Neural cell (in vitro differentiated cells): Measurements from ENCODE around the gene OSR1. TPM values are rescaled to one million over a fixed set of nuclear protein-coding genes. Genes with fewer than 3 reads are reported as not detected.

Experiments
- H2AFZ ChIP-seq: fragments of 200-600, 300-800 bp; sonication (generic), shearing (Covaris generic); 2 replicates; pipeline ENCODE4 v1.6.0; 2014; ENCODE audit warnings: low read depth, mild to moderate bottlenecking, antibody characterized with exemption, low read length, moderate library complexity
- H3F3A ChIP-seq: fragments of 200-600 bp; shearing (Covaris generic); 2 replicates; pipeline ENCODE4 v1.6.1; 2016; ENCODE audit warnings: mild to moderate bottlenecking, moderate library complexity, mixed read lengths, antibody characterized with exemption, low read length; ENCODE audit not compliant: insufficient read depth, poor library complexity, severe bottlenecking
- H3K27ac ChIP-seq: fragments of 200-600, 300-800 bp; sonication (generic), shearing (Covaris generic); 2 replicates; pipeline ENCODE4 v1.5.1; 2014; ENCODE audit warnings: mild to moderate bottlenecking, low read length, moderate library complexity
- H3K27me3 ChIP-seq: fragments of 300-800, 200-600 bp; sonication (generic), shearing (Covaris generic); 2 replicates; pipeline ENCODE4 v1.6.0; 2014; ENCODE audit warnings: mild to moderate bottlenecking, low read depth, low read length, moderate library complexity; ENCODE audit not compliant: insufficient read depth
- H3K36me3 ChIP-seq: fragments of 300-800, 200-600 bp; sonication (generic), shearing (Covaris generic); 2 replicates; pipeline ENCODE4 v1.5.1; 2014; ENCODE audit warnings: mild to moderate bottlenecking, antibody characterized with exemption, low read length, moderate library complexity; ENCODE audit not compliant: insufficient read depth
- H3K4me2 ChIP-seq: fragments of 300-800, 200-600 bp; sonication (generic), shearing (Covaris generic); 2 replicates; pipeline ENCODE4 v1.6.0; 2014; ENCODE audit warnings: mild to moderate bottlenecking, low read length
- H3K4me3 ChIP-seq: fragments of 300-800, 200-600 bp; sonication (generic), shearing (Covaris generic); 2 replicates; pipeline ENCODE4 v1.5.1; 2014; ENCODE audit warnings: mild to moderate bottlenecking, low read length, moderate library complexity
- H3K79me2 ChIP-seq: fragments of 200-600 bp; shearing (Covaris generic); replicated peaks from 2 replicates; pipeline ENCODE4 v1.6.0; 2014; ENCODE audit warnings: mild to moderate bottlenecking, low read length, moderate library complexity; ENCODE audit not compliant: insufficient read depth
- H3K9ac ChIP-seq: fragments of 300-800, 200-600 bp; sonication (generic), shearing (Covaris generic); 2 replicates; pipeline ENCODE4 v1.6.1; 2016; ENCODE audit warnings: mild to moderate bottlenecking, low read length, mixed read lengths
- H3K9me2 ChIP-seq: fragments of 200-600 bp; shearing (Covaris generic); 2 replicates; pipeline ENCODE4 v1.6.1; 2016; ENCODE audit warnings: mild to moderate bottlenecking, low read length, mixed read lengths; ENCODE audit not compliant: insufficient read depth
- H3K9me3 ChIP-seq: fragments of 200-600, 300-800 bp; sonication (generic), shearing (Covaris generic); 2 replicates; pipeline ENCODE4 v1.6.1; 2016; ENCODE audit warnings: mild to moderate bottlenecking, mixed run types, low read length, moderate library complexity, mixed read lengths
- H4K20me1 ChIP-seq: fragments of 200-600 bp; shearing (Covaris generic); 2 replicates; pipeline ENCODE4 v1.6.1; 2016; ENCODE audit warnings: mild to moderate bottlenecking, mixed run types; ENCODE audit not compliant: insufficient read depth
- EP300 ChIP-seq: fragments of 450-650 bp; conservative IDR thresholded peaks from 2 replicates; pipeline ENCODE4 v1.6.1; 2014; ENCODE audit warnings: antibody characterized with exemption, mild to moderate bottlenecking, moderate library complexity; ENCODE audit not compliant: poor library complexity, severe bottlenecking
- EZH2 ChIP-seq: fragments of 200-600, 300-800 bp; shearing (Covaris generic), sonication (generic); IDR thresholded peaks from 2 replicates; pipeline ENCODE4 v1.6.1; 2014; ENCODE audit warnings: antibody characterized with exemption, low read length, borderline replicate concordance, mild to moderate bottlenecking; ENCODE audit not compliant: insufficient read depth, poor library complexity, severe bottlenecking
- MXI1 ChIP-seq: fragments of 450-650 bp; conservative IDR thresholded peaks from 2 replicates; pipeline ENCODE4 v1.6.1; 2014; ENCODE audit warnings: antibody characterized with exemption, mild to moderate bottlenecking; ENCODE audit not compliant: poor library complexity, severe bottlenecking
- POLR2AphosphoS5 ChIP-seq: IDR thresholded peaks from 2 replicates; pipeline ENCODE4 v1.6.1; 2012
- RAD21 ChIP-seq: fragments of 450-650 bp; conservative IDR thresholded peaks from 2 replicates; pipeline ENCODE4 v1.6.1; 2014; ENCODE audit warnings: antibody characterized with exemption, mild to moderate bottlenecking, moderate library complexity
- SMC3 ChIP-seq: fragments of 450-650 bp; conservative IDR thresholded peaks from 2 replicates; pipeline ENCODE4 v1.6.1; 2014; ENCODE audit warnings: antibody characterized with exemption, mild to moderate bottlenecking, moderate library complexity; ENCODE audit not compliant: poor library complexity
- TAF1 ChIP-seq: IDR thresholded peaks from 2 replicates; pipeline ENCODE4 v1.6.1; 2012; ENCODE audit warnings: low read depth
- polyA plus RNA-seq: library from polyadenylated mRNA; depleted of rRNA; stranded (reverse); fragments of >200 nt; gene quantifications from 2 replicates; pipeline ENCODE4 v1.2.3, GENCODE V29; 2014
- TF ChIP-seq, protein P1 (sequence below): IDR thresholded peaks from 2 replicates; pipeline ENCODE4 v1.6.1; 2012; ENCODE audit warnings: borderline replicate concordance
- TF ChIP-seq, protein P2 (sequence below): fragments of 450-650 bp; IDR thresholded peaks from 2 replicates; pipeline ENCODE4 v1.5.1; 2014; ENCODE audit warnings: antibody characterized with exemption, mild to moderate bottlenecking, moderate library complexity; ENCODE audit not compliant: poor library complexity, severe bottlenecking

OSR1 gene
- polyA plus RNA-seq, 1 donor from 2014 or later = not detected

DNA sequence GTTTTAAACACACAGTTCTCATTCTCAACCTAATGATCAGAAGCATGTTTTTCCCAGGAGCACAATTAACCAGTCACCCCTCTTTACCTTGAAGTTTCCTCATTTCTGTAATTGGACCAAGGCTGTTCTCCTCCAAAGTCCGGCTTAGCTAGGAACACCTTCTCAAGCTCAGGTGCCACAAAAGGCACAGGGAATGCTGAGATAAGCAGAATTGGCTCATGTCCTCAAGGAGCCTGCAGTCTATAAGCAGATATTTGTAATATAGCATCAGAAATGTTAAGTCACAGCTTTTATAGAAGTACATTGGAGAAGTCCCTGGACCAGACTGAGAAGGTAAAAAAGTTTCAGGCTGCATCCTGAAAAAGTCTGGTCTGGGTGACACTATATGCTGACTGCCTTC lies 20.7 kb downstream of the OSR1 start:
- Histone ChIP-seq H3K4me2 (no peak overlapping the region), H2AFZ (no peak overlapping the region), H3K9me2 (no peaks in the 10 kb centered on the region), H3K27me3 (no peaks in the 10 kb centered on the region), H4K20me1 (no peaks in the 10 kb centered on the region), H3K4me3 (no peak overlapping the region), H3K9ac (no peak overlapping the region), H3K27ac (no peak overlapping the region), H3K9me3 (no peaks in the 10 kb centered on the region), H3K36me3 (no peaks in the 10 kb centered on the region), H3F3A (no peaks in the 10 kb centered on the region), H3K79me2 (no peaks in the 10 kb centered on the region)
- TF ChIP-seq SMC3 (no peak), EZH2 (no peak), RAD21 (no peak), EP300 (no peak), TAF1 (no peak), MXI1 (no peak), POLR2AphosphoS5 (no peak)
- TF ChIP-seq, protein P1, sequence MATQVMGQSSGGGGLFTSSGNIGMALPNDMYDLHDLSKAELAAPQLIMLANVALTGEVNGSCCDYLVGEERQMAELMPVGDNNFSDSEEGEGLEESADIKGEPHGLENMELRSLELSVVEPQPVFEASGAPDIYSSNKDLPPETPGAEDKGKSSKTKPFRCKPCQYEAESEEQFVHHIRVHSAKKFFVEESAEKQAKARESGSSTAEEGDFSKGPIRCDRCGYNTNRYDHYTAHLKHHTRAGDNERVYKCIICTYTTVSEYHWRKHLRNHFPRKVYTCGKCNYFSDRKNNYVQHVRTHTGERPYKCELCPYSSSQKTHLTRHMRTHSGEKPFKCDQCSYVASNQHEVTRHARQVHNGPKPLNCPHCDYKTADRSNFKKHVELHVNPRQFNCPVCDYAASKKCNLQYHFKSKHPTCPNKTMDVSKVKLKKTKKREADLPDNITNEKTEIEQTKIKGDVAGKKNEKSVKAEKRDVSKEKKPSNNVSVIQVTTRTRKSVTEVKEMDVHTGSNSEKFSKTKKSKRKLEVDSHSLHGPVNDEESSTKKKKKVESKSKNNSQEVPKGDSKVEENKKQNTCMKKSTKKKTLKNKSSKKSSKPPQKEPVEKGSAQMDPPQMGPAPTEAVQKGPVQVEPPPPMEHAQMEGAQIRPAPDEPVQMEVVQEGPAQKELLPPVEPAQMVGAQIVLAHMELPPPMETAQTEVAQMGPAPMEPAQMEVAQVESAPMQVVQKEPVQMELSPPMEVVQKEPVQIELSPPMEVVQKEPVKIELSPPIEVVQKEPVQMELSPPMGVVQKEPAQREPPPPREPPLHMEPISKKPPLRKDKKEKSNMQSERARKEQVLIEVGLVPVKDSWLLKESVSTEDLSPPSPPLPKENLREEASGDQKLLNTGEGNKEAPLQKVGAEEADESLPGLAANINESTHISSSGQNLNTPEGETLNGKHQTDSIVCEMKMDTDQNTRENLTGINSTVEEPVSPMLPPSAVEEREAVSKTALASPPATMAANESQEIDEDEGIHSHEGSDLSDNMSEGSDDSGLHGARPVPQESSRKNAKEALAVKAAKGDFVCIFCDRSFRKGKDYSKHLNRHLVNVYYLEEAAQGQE = no peak
- TF ChIP-seq, protein P2, sequence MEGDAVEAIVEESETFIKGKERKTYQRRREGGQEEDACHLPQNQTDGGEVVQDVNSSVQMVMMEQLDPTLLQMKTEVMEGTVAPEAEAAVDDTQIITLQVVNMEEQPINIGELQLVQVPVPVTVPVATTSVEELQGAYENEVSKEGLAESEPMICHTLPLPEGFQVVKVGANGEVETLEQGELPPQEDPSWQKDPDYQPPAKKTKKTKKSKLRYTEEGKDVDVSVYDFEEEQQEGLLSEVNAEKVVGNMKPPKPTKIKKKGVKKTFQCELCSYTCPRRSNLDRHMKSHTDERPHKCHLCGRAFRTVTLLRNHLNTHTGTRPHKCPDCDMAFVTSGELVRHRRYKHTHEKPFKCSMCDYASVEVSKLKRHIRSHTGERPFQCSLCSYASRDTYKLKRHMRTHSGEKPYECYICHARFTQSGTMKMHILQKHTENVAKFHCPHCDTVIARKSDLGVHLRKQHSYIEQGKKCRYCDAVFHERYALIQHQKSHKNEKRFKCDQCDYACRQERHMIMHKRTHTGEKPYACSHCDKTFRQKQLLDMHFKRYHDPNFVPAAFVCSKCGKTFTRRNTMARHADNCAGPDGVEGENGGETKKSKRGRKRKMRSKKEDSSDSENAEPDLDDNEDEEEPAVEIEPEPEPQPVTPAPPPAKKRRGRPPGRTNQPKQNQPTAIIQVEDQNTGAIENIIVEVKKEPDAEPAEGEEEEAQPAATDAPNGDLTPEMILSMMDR = no peak

DNA sequence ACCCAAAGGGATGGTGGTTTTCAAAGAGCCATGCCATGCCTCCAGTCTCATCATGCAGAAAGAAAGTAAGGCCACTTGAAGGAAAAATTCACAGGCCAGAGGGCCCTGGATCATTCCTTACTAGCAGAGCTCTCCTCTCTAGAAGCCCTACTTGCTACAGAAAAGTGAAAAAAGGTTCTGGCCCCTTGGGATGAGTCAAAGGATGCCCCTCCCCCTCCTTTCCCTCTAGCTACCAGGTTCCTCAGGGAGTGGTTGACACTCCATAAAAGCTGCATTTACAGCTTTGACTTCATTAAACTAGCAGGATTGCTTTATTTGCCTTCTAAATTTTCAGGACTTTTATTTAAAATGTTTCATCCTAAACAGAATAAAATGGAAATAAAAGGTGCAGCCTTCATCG lies 21.2 kb downstream of the OSR1 start:
- no peaks in the 10 kb centered on the region for H3K27me3 ChIP-seq
- H2AFZ ChIP-seq = no peak overlapping the region
- no peak overlapping the region for H3K4me3 ChIP-seq
- no peaks in the 10 kb centered on the region for H3F3A ChIP-seq
- no peaks in the 10 kb centered on the region for H3K9me3 ChIP-seq
- H3K4me2 ChIP-seq = no peak overlapping the region
- no peak for TF ChIP-seq RAD21
- no peak overlapping the region for H3K9ac ChIP-seq
- no peaks in the 10 kb centered on the region for H3K36me3 ChIP-seq
- no peaks in the 10 kb centered on the region for H4K20me1 ChIP-seq
- no peak overlapping the region for H3K27ac ChIP-seq
- H3K9me2 ChIP-seq = no peaks in the 10 kb centered on the region
- H3K79me2 ChIP-seq = no peaks in the 10 kb centered on the region

DNA sequence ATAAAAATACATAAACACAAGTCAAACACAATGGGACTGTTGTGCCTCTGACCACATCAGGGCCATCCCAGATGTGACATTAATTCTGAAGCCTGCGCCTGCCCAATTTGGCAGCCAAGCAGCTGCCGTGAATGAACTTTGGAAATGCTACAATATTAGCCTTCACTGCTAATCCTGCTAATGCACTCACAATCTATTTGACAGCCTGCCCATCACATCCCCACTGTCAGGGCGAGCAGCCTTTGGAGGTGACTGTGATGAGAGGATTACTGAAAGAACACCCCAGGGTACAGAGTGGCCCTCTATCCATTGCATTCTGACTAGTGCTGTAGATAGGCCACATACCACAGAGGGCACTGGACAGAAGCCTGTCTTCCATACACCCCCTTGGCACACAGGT lies 21.6 kb downstream of the OSR1 start:
- Histone ChIP-seq H3K36me3 (no peaks in the 10 kb centered on the region), H3K9me2 (no peaks in the 10 kb centered on the region), H3K9ac (no peak overlapping the region), H3K4me2 (no peak overlapping the region), H3F3A (no peaks in the 10 kb centered on the region), H2AFZ (no peak overlapping the region), H3K4me3 (no peak overlapping the region), H3K9me3 (no peaks in the 10 kb centered on the region), H3K27me3 (no peaks in the 10 kb centered on the region), H3K27ac (no peak overlapping the region), H4K20me1 (no peaks in the 10 kb centered on the region), H3K79me2 (no peaks in the 10 kb centered on the region)
- TF ChIP-seq EP300 (peak; percentile 40), RAD21 (no peak), MXI1 (no peak), EZH2 (no peak)
